Activated CD4-positive, alpha-beta T cell treated with anti-CD3 and anti-CD28 coated beads, Interleukin-2, Interleukin-4, amounts not matched to agents 100 ng/mL and 50 ng/mL, durations not matched to agents 16 hours and 8 hours (primary cell): Measurements from ENCODE around the gene NEUROD2.

Source experiments
- DNase-seq: peaks from one replicate; pipeline ENCODE4 v3.0.0-alpha.2; 2020; ENCODE audit warnings: low spot score

Gene NEUROD2

DNA sequence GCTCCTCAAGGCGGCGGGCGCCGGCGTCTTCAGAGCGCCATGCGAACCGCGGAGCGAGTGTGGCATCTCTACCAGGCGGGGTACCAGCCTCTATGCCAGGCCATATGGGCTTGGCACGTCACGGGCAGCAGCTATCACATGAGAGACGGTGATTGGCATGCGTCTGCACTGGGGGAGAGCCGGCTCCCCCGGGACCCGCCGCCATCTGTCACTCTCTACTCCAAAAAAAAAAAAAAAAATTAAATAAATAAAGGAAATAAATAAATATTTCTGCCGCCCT is at the start of gene NEUROD2:
Gene NEUROD2, minus strand, starts transcription at position 70 of the 280 bp plus-strand sequence. CDS start 1,321 bp downstream, outside the sequence.
- no peak for DNase-seq

DNA sequence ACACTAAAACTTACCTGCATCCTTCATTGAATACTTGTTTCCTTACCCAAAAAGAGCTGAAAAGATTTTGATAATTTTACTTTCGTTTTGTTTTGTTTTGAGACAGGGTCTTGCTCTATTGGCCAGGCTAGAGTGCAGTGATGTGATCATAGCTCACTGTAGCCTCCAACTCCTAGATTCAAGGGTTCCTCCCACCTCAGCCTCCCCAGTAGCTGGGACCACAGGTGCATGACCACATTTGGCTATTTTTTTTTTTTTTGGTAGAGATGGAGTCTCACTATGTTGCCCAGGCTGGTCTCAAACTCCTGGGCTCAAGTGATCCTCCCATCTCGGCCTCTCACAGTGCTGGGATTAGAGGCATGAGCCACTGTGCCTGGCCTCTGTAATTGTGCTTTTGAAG is 47.4 kb upstream of the NEUROD2 start:
- no peak for DNase-seq

DNA sequence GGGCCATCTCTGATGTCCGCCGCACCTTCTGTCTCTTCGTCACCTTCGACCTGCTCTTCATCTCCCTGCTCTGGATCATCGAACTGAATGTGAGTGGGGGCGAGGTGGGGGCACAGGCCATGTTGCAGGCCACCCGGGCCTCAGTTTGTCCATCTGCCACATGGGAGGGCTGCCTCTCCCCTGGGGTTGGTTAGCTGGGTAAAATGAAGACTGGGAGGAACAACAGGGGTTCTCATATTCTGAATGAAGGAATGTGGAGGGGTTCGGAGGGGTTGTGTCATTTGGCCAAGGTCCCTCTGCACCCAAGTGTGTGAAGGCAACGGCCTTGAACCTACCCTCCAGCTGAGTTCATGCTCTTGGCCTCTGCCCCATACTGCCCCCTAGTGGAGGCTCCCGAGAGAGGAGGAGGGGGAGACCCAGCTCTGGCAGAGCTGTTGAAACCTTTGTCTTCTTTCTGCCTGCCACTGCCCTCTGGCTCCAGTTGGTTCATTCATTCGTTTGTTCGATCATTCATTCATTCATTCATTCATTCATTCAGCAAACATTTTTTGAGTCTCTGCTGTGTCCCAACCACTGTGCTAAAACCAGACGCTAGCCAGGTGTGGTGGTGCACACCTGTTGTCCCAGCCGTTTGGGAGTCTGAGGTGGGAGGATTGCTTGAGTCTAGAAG is 46.1 kb upstream of the NEUROD2 start:
- DNase-seq, result peak; percentile 82

DNA sequence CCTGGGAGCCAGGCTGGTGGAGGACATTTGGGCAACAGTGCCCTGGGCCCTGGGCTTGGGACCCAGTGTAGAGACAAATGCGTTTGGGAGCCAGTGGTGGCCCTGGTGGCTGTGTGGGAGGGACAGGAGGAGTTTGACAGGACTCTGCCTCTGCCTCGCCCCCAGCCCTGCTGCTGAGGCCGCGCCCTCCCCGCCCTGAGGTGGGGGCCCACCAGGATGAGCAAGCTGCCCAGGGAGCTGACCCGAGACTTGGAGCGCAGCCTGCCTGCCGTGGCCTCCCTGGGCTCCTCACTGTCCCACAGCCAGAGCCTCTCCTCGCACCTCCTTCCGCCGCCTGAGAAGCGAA is 45.6 kb upstream of the NEUROD2 start:
- DNase-seq, result no peak

DNA sequence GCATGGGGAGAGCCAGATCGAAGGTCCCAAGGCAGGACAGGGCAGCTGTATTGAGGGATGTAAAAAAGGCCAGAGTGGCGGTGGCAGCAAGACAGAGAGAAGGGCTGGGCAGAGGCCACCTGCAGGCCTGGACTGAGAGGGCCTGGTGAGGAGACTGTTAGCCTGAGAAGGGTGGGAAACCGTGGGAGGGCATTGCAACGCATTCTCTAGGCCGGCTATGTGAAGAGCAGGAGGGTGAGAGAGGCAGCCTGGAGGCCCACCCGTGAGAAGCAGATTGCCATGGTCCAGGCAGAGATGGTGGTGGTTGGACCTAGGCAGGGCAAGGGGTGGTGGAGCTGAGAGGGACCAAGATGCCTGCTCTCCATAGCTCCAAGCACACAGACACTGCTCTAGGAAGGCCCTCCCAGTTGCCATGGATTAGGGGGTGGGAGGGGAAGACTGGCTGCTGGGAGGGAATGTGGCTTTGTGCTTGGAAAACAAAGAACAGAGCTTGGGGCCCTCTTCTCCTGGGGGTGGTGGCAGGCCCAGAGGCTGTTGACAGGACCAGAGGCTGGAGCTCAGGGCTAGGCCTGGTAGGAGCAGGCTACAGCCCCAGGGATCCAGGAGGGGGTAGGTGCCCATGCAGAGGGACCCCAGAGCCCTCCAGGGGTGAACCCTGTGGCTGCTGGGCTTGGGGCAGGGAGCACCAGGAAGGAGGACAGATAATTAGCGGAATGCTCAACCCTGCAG is 45.0 kb upstream of the NEUROD2 start:
- DNase-seq, result no peak

DNA sequence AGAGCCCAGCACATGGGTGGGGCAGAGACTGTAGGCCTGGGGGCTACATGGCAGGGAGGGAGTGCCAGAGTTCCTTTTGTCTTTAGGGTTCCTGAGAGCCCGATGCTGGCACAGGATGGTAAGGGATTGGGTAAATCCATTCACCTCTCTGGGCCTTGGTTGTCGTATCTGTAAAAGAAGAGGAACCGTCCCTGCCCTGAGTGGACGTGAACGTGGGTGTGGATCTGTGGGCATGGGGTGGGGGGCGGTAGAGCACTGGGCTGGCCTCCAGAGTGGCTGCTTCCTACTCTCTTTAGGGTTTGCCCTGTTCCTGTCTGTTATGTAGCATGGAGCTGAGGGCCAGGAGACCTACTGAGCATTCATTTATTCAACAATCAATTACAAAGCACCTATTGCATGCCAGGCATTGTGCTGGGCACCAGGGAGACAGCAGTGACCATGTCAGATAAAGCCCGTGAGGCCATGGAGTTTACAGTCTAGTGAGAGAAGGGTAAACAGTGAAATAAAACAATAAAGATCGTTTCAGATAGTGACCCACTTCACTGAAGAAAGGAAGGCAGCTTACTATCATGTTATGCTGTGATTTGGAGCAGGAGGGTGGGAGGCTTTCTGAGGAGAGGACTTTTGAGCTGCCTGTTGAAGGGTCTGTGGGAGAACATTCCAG is 44.3 kb upstream of the NEUROD2 start:
- no peak for DNase-seq

DNA sequence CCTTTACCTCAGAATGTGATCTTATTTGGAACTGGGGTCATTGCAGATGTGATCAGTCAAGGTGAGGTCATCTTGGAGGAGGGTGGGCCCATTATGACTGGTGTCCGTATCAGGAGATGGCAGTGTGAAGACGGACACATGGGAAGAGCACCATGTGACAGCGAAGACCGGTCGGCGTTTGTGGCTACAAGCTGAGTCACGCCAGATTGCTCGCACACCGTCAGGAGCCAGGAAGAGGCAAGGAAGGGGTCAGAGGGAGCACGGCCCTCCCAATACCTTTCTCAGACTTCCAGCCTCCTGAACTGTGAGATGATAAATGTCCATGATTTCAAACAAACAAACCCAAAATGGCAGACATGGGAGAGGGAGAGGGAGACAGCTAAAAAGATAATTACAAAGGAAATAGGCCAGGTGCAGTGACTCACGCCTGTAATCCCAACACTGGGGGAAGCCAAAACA is 42.4 kb upstream of the NEUROD2 start:
- DNase-seq, result no peak

DNA sequence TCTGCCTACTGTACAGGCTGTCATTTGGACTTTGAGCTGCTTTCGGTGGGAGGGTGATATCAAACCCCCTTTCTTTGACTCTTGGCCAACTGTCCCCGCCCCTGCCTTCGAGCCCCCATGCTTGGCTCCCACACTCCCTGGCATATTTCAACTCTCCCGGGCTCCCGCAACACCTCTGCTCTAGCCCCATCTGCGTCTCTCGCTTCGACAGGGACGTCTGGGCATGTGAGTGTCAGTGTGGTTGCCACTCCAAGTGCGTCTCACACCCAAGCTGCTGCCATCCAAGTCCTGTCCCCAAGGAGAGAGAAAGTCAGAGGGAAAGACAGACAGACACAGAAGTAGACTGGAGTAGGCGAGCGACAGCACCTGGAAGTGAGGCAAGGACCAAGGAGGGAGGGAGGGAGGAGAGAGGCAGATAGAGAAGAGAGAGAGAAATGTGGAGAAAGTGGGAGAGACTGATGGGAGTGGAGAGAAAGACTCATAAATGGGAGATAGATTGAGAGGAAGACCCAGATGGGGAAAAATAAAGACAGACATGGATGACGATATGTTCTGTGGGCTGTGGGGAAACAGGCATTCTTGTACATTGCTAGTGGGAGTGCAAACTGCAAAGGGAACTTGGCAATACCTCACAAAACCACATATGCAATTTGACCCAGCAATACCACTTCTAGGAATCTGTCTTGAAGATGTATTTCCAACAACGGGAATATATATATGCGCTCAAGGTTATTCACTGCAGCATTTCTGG is 41.1 kb upstream of the NEUROD2 start:
- DNase-seq, result no peak

DNA sequence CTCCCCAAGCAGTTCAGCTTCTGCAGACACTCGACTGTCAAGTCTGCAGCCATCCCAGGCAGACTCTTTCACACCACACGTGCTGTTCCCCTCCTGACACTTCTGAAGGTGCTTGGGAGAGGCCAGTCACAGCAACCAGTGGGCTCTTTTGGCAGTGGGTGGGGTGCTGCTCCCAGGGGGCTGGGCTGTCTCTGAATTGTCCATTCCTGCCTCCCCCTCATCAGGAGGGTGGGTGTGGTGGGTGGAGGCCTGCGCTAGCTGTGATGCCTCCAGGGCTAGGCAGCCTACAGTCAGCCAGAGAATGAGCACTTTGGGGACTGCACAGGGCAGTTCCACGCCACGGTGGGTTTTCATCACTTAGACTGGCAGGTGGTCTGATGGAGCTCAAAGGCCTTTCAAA is 39.5 kb upstream of the NEUROD2 start:
- no peak for DNase-seq

DNA sequence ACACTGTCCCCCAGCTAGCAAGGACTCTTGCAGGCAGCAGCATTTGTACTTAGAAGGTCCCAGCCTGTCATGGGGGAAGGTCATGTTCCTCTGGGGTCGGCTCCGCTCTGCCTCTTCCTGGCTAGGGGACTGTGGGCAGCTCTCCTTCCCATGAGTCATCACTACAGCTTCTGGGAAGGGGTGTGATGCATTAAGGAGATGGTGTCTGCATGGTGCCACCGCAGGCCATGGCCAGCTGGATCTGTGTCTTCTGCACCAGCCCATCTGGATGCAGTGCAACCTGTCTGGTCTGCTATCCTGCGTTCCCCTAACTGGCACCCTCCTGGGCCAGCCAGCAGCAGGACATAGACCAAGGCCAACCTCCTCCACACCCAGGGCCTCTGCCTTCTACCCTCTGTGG is 35.6 kb upstream of the NEUROD2 start:
- DNase-seq, result no peak

DNA sequence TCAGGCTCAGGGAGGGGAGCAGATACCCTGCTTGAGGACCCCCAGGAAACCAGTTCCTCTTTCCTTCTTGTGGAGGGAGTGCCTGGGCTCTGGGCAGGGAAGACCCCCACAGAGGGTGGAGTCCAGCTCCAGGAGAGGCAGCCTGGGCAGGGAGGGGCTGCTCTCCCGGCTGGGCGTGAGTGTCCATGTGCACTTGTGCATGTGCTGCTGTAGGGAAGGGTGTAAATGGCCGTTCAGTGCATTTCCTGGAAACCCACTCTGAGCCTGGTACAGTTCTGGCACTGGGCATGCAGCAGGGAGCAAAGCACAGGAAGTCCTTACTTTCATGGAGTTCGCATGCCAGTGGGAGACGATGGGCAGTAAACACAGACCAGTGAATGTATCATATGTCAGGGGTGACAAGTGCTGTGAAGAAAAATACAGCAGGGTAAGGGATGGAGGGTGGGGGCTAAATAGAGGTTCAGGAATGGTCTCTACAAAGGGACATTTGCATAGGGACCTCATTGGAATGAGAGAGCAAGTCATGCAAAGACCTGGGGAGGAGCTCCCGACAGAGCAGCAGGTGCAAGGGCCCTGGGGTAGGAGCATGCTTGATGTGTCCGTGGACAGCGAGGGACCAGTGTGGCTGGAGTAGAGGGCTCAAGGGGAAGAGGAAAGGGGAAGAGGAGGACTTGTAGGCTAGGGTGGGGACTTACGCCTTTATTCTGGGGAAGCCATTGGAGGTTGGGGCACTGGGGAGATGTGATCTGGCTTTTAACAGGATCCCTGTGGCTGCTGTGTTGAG is 34.8 kb upstream of the NEUROD2 start:
- no peak for DNase-seq

DNA sequence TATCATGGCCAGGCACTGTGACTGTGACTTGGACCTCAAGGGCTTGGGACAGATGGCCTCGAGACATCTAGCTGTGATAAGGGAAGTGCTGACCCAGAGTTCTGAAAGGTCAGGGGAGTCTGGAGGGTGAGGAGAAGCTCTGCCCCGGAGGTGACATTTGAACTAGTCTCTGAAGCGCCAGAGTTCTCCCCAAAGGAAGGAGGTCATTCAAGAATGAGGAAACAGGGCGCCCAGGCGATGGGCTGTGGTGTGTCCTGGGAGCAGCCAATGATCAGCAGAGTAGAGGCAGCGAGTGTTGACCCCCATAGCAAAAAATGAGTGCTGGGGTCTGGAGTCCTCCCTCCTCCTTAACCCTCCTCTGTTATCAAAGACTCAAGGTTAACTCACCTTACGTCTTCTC is 34.2 kb upstream of the NEUROD2 start:
- DNase-seq, result no peak

DNA sequence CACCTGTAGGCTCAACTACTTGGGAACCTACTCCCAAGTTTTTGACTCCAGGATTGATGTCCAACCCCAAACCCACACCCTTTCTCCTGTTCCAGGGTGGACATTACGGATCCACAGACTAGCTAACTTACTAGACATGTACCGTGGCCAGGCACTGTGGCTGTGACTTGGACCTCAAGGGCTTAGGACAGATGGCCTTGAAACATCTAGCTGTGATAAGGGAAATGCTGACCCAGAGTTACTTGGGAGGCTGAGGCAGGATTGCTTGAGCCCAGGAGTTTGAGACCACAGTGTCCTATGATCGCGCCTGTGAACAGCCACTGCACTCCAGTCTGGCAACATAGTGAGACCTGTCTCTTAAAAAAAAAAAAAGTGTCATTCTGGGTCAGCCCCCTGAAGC is 33.4 kb upstream of the NEUROD2 start:
- DNase-seq, result no peak

DNA sequence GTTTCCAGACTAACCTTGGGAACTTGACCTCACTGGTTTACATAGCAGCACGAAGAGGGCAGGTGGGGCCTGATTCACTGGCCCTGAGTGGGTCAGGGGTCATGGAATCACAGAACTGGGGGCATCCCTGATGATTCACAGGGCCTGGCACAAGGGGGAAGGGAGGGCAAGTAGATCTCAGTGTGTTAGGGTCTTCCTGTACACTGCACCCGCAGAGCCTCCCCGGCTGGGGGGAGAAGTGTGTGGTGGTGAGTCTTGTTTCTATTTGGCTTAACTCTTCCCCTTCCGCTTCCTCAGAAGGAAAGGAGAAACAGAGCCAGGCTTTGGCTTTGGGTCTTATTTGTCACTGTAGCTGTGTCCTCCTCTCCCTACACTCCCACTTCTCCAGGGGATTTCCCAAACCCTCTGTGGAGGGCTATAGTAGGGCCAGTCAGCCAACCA is 32.9 kb upstream of the NEUROD2 start:
- no peak for DNase-seq

DNA sequence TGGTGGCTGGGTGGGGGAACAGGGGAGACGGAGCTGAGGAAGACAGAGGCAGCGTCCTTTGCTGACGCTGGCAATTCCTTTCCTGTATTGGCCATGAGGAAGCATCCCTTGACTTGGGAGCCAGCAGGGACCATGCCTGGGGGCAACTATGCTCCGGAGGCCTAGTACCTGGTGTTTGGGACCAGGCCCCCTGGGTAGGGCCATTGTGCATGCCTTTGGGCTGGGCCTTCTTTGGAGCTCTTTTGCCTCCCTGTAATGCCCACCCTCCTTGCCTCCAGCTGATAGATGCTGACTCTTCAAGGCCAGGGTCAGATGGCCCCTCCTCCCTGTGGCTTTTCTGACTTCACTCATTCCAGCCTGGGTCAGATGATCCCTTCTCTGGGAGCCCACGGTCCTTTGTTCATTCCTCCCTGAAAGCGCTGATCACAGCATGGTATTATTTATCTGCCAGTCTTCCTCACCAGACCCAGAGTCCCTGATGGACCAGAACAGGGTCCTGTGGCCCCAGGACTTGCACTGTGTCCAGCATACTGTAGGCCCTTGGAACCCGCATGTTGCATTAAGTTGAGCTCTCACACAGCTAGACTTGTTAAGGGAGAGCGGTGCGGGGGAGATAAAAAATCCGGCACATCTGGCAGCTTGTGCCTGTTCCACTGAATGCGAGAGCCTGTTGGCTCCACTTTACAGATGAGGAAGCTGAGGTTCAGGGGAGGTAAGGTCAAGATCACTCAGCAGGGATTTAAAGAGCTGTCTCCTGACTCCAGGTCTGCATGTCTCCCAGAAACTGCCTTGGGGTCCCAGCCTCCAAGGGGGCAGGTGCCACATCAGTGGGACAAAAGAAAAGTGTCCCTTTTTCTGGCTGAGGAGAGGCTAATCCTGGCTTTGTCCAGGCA is 32.1 kb upstream of the NEUROD2 start:
- DNase-seq, result no peak

DNA sequence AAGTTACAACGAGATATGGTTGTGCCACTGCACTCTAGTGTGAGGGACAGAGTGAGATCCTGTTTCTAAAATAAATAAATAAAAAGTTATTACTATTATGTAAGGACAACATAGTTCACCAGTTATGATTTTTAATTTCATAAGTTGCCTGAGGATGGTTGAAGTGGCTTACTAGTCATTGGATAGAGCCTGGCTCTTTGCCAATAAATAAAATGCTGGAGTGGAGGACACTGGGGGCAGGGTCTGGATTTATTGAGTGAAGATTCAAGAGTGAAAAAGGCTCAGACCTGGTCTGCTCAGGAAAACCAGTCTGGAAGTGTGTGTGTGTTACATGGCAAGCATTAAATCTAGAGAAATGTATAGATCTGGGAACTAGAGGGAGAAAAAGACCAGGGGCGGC is 31.3 kb upstream of the NEUROD2 start:
- DNase-seq, result no peak

DNA sequence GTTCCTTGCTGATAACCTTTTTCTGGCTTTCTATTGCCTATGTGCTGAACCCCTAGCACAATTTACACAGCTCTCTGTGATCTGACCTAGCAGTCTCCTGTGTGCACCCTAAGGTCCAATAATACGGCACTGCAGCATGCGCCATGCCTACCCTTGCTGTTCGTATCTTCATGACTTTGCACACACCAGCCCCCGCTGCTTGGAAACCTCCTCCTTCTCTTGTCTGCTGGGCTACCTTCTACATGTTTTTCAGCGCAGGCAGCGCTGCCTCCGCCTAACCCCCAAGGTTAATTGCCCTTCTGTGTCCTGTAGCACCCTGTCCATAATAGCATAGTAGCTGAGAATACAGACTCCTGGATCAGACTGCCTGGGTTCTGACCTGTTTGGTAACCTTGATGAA is 30.6 kb upstream of the NEUROD2 start:
- no peak for DNase-seq

DNA sequence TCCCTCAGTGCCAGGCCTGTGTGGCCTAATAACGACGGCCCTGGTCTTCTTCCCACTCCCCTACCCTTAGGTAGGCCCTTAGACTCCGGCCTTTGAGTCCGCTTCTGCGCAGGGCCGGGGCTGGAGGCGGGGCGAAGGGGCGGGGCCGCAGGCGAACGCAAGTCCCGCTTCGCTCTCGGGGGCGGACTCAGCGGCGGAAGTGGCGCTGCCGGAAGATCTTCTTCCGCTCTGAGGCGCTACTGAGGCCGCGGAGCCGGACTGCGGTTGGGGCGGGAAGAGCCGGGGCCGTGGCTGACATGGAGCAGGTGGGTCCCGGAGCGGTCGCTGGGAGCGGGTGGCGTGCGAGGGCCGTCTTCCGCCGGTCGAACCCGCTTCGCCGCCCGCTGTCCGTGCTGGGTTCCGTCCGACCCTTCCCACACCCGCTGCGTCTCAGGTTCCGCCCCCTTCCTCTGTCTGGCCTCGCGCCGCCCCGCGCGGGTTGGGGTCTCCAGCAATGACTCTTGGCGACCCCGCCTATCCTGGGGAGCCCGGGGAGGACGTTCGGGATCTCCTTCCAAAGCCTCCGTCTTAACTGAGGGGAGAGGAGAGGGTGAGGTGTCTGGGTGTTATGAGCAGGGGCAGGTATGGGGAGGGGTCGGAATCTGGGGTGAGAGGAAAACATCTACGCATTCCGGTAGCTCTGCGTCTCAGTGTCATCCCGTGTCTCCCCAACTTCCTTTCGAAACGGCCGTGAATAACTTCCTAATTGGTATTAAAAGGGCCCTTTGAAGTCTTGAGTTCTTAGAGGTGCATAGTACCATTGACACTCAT is 29.4 kb upstream of the NEUROD2 start, which contains the start of gene STARD3:
Gene STARD3, plus strand, starts transcription at position 218 of the 810 bp plus-strand sequence. CDS start 16,388 bp downstream, outside the sequence.
- peak; percentile 89 for DNase-seq

DNA sequence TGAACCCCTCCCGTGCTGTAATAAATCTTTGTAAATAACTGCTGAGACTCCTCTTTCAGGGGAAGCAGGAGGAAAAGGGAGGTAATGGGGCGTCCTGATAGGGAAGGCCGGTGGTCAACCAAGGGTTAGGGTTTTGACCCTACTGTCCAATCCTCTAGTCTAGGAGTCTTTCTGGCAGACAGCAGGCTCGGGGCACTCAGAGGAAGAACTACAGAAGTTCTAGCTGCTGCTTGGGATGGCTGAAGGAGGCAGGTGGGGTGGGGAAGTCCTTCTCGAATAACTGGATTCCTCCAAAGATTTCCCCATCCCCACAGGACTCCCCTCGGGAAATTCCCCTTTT is 28.8 kb upstream of the NEUROD2 start:
- DNase-seq, result no peak

DNA sequence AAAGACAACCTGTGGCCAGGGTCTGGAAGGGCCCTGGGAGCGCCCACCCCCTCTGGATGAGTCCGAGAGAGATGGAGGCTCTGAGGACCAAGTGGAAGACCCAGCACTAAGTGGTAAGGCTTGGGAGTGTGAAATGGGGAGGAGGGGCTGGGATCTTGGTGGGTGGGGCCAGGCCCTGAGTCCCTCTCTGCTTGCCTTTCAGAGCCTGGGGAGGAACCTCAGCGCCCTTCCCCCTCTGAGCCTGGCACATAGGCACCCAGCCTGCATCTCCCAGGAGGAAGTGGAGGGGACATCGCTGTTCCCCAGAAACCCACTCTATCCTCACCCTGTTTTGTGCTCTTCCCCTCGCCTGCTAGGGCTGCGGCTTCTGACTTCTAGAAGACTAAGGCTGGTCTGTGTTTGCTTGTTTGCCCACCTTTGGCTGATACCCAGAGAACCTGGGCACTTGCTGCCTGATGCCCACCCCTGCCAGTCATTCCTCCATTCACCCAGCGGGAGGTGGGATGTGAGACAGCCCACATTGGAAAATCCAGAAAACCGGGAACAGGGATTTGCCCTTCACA is 28.0 kb upstream of the NEUROD2 start:
- DNase-seq, result no peak
